Activated CD4-positive, alpha-beta memory T cell treated with anti-CD3 and anti-CD28 coated beads for 36 hours (primary cell): Measurements from ENCODE around the gene ANKMY1. TPM values are rescaled to one million over a fixed set of nuclear protein-coding genes. Genes with fewer than 3 reads are reported as not detected.
"Not testable (repeated sequence)": the region's sequence is repeated elsewhere in the genome, so short reads cannot be mapped to it uniquely, and the experiment has no call there.

Source experiments
- CTCF ChIA-PET: fragments of 350-600 bp; sonication (Branson Sonifier 250); formaldehyde crosslinking; loops from one replicate; lab custom pipeline; 2021; ENCODE audit warnings: antibody characterized with exemption, inconsistent platforms; lab: Charles Lee
- POLR2A ChIA-PET: fragments of 350-600 bp; sonication (Branson Sonifier 250); formaldehyde crosslinking; loops from one replicate; lab custom pipeline; 2021; ENCODE audit warnings: antibody characterized with exemption; lab: Charles Lee
- DNase-seq: peaks from one replicate; pipeline ENCODE4 v3.0.0-alpha.2; 2020
- H3K27ac Mint-ChIP-seq: one replicate; pipeline ENCODE4 v1.8.0; 2021; ENCODE audit warnings: mixed read lengths
- H3K27me3 Mint-ChIP-seq: one replicate; pipeline ENCODE4 v1.8.0; 2021; ENCODE audit warnings: mixed read lengths
- H3K36me3 Mint-ChIP-seq: one replicate; pipeline ENCODE4 v1.8.0; 2021; ENCODE audit warnings: mixed read lengths
- H3K4me1 Mint-ChIP-seq: one replicate; pipeline ENCODE4 v1.8.0; 2021; ENCODE audit warnings: low read depth, mixed read lengths
- H3K4me3 Mint-ChIP-seq: one replicate; pipeline ENCODE4 v1.8.0; 2021; ENCODE audit warnings: mild to moderate bottlenecking, mixed read lengths
- H3K9me3 Mint-ChIP-seq: one replicate; pipeline ENCODE4 v1.8.0; 2021; ENCODE audit warnings: mixed read lengths
- intact Hi-C: fragments of 100-400 bp; cut with micrococcal nuclease; formaldehyde crosslinking; loops from one replicate; pipeline ENCODE4 v1.15.1; 2023
- total RNA-seq, 2 experiments: library from RNA; stranded (reverse); gene quantifications; one replicate each; pipeline ENCODE4 v1.2.3, GENCODE V29; 2021

The ANKMY1 gene
- total RNA-seq, 2 experiments from 2014 or later = 18.4 to 19.1 TPM

GRCh38 chr2:240530181-240530580 lies 27.6 kb downstream of the ANKMY1 start:
- intact Hi-C loops = no loop called here
- peaks cover 83% of the 10 kb centered on the region for H3K36me3 Mint-ChIP-seq
- peaks cover 33% of the 10 kb centered on the region for H3K9me3 Mint-ChIP-seq
- no peak overlapping the region for H3K4me3 Mint-ChIP-seq
- no peaks in the 10 kb centered on the region for H3K4me1 Mint-ChIP-seq
- no peaks in the 10 kb centered on the region for H3K27me3 Mint-ChIP-seq
- DNase-seq = no peak
- no peak overlapping the region for H3K27ac Mint-ChIP-seq
- POLR2A ChIA-PET = no interaction called here
- CTCF ChIA-PET = interaction anchor here (1.7 to 1.8 kb wide), 2 partner anchors 16 kb away, joined by 4 to 7 read pairs; no protein-coding TSS in a partner anchor

GRCh38 chr2:240529344-240529999 lies 28.3 kb downstream of the ANKMY1 start:
- no peak overlapping the region for H3K4me3 Mint-ChIP-seq
- H3K9me3 Mint-ChIP-seq = peaks cover 39% of the 10 kb centered on the region
- H3K36me3 Mint-ChIP-seq = peaks cover 82% of the 10 kb centered on the region
- ChIA-PET CTCF (interaction anchor here (1.5 to 1.8 kb wide), 2 partner anchors 16 to 36 kb away, joined by 3 to 7 read pairs; no protein-coding TSS in a partner anchor), POLR2A (no interaction called here)
- no peak overlapping the region for H3K27ac Mint-ChIP-seq
- no peaks in the 10 kb centered on the region for H3K27me3 Mint-ChIP-seq
- intact Hi-C loops = no loop called here
- H3K4me1 Mint-ChIP-seq = no peaks in the 10 kb centered on the region
- no peak for DNase-seq

GRCh38 chr2:240528406-240529040 lies 29.3 kb downstream of the ANKMY1 start:
- ChIA-PET CTCF (interaction anchor here (1.5 to 1.8 kb wide), 2 partner anchors 15 to 37 kb away, joined by 3 to 7 read pairs; no protein-coding TSS in a partner anchor), POLR2A (interaction anchor here (0.7 kb wide), 1 partner anchor 32 kb away, joined by 3 read pairs; no protein-coding TSS in a partner anchor)
- intact Hi-C loops = no loop called here
- Mint-ChIP-seq H3K9me3 (peaks cover 40% of the 10 kb centered on the region), H3K27me3 (no peaks in the 10 kb centered on the region), H3K4me3 (no peak overlapping the region), H3K36me3 (peaks cover 81% of the 10 kb centered on the region), H3K27ac (no peak overlapping the region), H3K4me1 (no peaks in the 10 kb centered on the region)
- DNase-seq = no peak

GRCh38 chr2:240527153-240527750 lies 30.5 kb downstream of the ANKMY1 start:
- no peak overlapping the region for H3K4me3 Mint-ChIP-seq
- DNase-seq = no peak
- CTCF ChIA-PET = no interaction called here
- POLR2A ChIA-PET = no interaction called here
- H3K27me3 Mint-ChIP-seq = no peaks in the 10 kb centered on the region
- peaks cover 78% of the 10 kb centered on the region for H3K36me3 Mint-ChIP-seq
- H3K27ac Mint-ChIP-seq = no peak overlapping the region
- intact Hi-C loops = no loop called here
- peaks cover 35% of the 10 kb centered on the region for H3K9me3 Mint-ChIP-seq
- H3K4me1 Mint-ChIP-seq = no peaks in the 10 kb centered on the region

GRCh38 chr2:240526521-240526920 lies 31.3 kb downstream of the ANKMY1 start:
- peaks cover 76% of the 10 kb centered on the region for H3K36me3 Mint-ChIP-seq
- POLR2A ChIA-PET = no interaction called here
- no peak for DNase-seq
- intact Hi-C loops = no loop called here
- no peaks in the 10 kb centered on the region for H3K4me1 Mint-ChIP-seq
- CTCF ChIA-PET = no interaction called here
- no peak overlapping the region for H3K27ac Mint-ChIP-seq
- no peak overlapping the region for H3K4me3 Mint-ChIP-seq
- H3K27me3 Mint-ChIP-seq = no peaks in the 10 kb centered on the region
- H3K9me3 Mint-ChIP-seq = peaks cover 30% of the 10 kb centered on the region

GRCh38 chr2:240525802-240526201 lies 32.0 kb downstream of the ANKMY1 start:
- DNase-seq = no peak
- Mint-ChIP-seq H3K27ac (no peak overlapping the region), H3K36me3 (peaks cover 69% of the 10 kb centered on the region), H3K27me3 (no peaks in the 10 kb centered on the region), H3K4me1 (no peaks in the 10 kb centered on the region), H3K9me3 (peaks cover 24% of the 10 kb centered on the region), H3K4me3 (no peak overlapping the region)
- ChIA-PET CTCF (no interaction called here), POLR2A (no interaction called here)
- intact Hi-C loops = no loop called here

GRCh38 chr2:240524963-240525718 lies 32.6 kb downstream of the ANKMY1 start:
- DNase-seq = no peak
- H3K4me3 Mint-ChIP-seq = no peak overlapping the region
- H3K9me3 Mint-ChIP-seq = peaks cover 24% of the 10 kb centered on the region

GRCh38 chr2:240523451-240524281 lies 34.1 kb downstream of the ANKMY1 start:
- intact Hi-C loops = no loop called here
- Mint-ChIP-seq H3K9me3 (peaks cover 24% of the 10 kb centered on the region), H3K4me1 (no peaks in the 10 kb centered on the region), H3K36me3 (peaks cover 56% of the 10 kb centered on the region), H3K27ac (no peak overlapping the region), H3K27me3 (no peaks in the 10 kb centered on the region), H3K4me3 (no peak overlapping the region)
- POLR2A ChIA-PET = no interaction called here
- DNase-seq = no peak
- CTCF ChIA-PET = interaction anchor here (1.0 kb wide), 1 partner anchor 10 kb away, joined by 3 read pairs; no protein-coding TSS in a partner anchor

More at GRCh38 chr2:240524963-240525718, 32.6 kb downstream of the ANKMY1 start:
- intact Hi-C loops = no loop called here
- Mint-ChIP-seq H3K4me1 (no peaks in the 10 kb centered on the region), H3K36me3 (peaks cover 67% of the 10 kb centered on the region), H3K27ac (no peak overlapping the region), H3K27me3 (no peaks in the 10 kb centered on the region)
- ChIA-PET CTCF (no interaction called here), POLR2A (no interaction called here)

GRCh38 chr2:240522406-240522805 lies 35.4 kb downstream of the ANKMY1 start:
- POLR2A ChIA-PET = no interaction called here
- DNase-seq = peak; percentile 1
- H3K27ac Mint-ChIP-seq = no peak overlapping the region
- intact Hi-C loops = no loop called here
- no peaks in the 10 kb centered on the region for H3K27me3 Mint-ChIP-seq
- no peak overlapping the region for H3K4me3 Mint-ChIP-seq
- H3K36me3 Mint-ChIP-seq = peaks cover 49% of the 10 kb centered on the region
- CTCF ChIA-PET = interaction anchor here (1.0 kb wide), 1 partner anchor 34 kb away, joined by 3 read pairs; no protein-coding TSS in a partner anchor
- H3K9me3 Mint-ChIP-seq = peaks cover 22% of the 10 kb centered on the region
- H3K4me1 Mint-ChIP-seq = no peaks in the 10 kb centered on the region

- H3K9me3 Mint-ChIP-seq = peaks cover 18% of the 10 kb centered on the region
- H3K4me1 Mint-ChIP-seq, H3K27me3 Mint-ChIP-seq, H3K4me3 Mint-ChIP-seq, H3K27ac Mint-ChIP-seq, POLR2A ChIA-PET, intact Hi-C loops: not testable (repeated sequence)
- DNase-seq = peak; percentile 12
- CTCF ChIA-PET = interaction anchor here (0.6 to 1.0 kb wide), 2 partner anchors 35 to 47 kb away, joined by 3 read pairs; no protein-coding TSS in a partner anchor
- peaks cover 44% of the 10 kb centered on the region for H3K36me3 Mint-ChIP-seq
These were observed 35.9 kb downstream of the ANKMY1 start for GRCh38 chr2:240521885-240522284.

GRCh38 chr2:240520974-240521350 lies 36.8 kb downstream of the ANKMY1 start:
- H3K4me3 Mint-ChIP-seq = no peak overlapping the region
- no peaks in the 10 kb centered on the region for H3K4me1 Mint-ChIP-seq
- POLR2A ChIA-PET = no interaction called here
- H3K27ac Mint-ChIP-seq = no peak overlapping the region
- H3K9me3 Mint-ChIP-seq = peaks cover 18% of the 10 kb centered on the region
- intact Hi-C loops = no loop called here
- H3K27me3 Mint-ChIP-seq = no peaks in the 10 kb centered on the region
- CTCF ChIA-PET = interaction anchor here (0.6 kb wide), 1 partner anchor 48 kb away, joined by 3 read pairs; no protein-coding TSS in a partner anchor
- peak; percentile 7 for DNase-seq
- H3K36me3 Mint-ChIP-seq = peaks cover 37% of the 10 kb centered on the region
